K562 (cell line): ENCODE results near the gene PRSS8. TPM values are rescaled to one million over a fixed set of nuclear protein-coding genes. Genes with fewer than 3 reads are reported as not detected.

ENCODE experiments used
- ARID2 ChIP-seq: fragments of 450-650 bp; IDR thresholded peaks from 2 replicates; pipeline ENCODE4 v1.6.1; 2017; ENCODE audit warnings: antibody characterized with exemption, mild to moderate bottlenecking
- BACH1 ChIP-seq: fragments of 200-800 bp; sonication (Bioruptor generic); IDR thresholded peaks from 2 replicates; pipeline ENCODE4 v1.6.1; 2016; ENCODE audit warnings: missing genetic modification characterization, missing compliant biosample characterization
- DNMT1 ChIP-seq: fragments of 450-650 bp; IDR thresholded peaks from 2 replicates; pipeline ENCODE4 v1.6.1; 2016; ENCODE audit warnings: antibody characterized with exemption, mild to moderate bottlenecking
- JUNB ChIP-seq: fragments of 450-650 bp; formaldehyde crosslinking; conservative IDR thresholded peaks from 2 replicates; pipeline ENCODE4 v1.4.0; 2020; ENCODE audit warnings: mild to moderate bottlenecking
- MYNN ChIP-seq, 2 experiments: sonication (generic); formaldehyde crosslinking in 1 of 2; IDR thresholded peaks; 2 replicates each; pipeline versions ENCODE4 v1.5.0 to v1.6.1; 2016 to 2020; ENCODE audit warnings: antibody characterized with exemption in 1 of 2, missing genetic modification reagents in 1 of 2
- NONO ChIP-seq, 2 experiments: fragments of 200-400 bp in 1 of 2; fragments of 450-650 bp in 1 of 2; formaldehyde crosslinking in 1 of 2; IDR thresholded peaks; 2 replicates each; pipeline ENCODE4 v1.6.1; 2017; ENCODE audit warnings: low read depth in 2 of 2, mild to moderate bottlenecking in 2 of 2, moderate library complexity in 2 of 2, low read length in 1 of 2
- NR2F6 ChIP-seq: fragments of 450-650 bp; formaldehyde crosslinking; IDR thresholded peaks from 2 replicates; pipeline ENCODE4 v1.4.0; 2020; ENCODE audit warnings: mild to moderate bottlenecking
- POLR3A ChIP-seq: IDR thresholded peaks from 2 replicates; pipeline ENCODE4 v1.6.1; 2011; ENCODE audit warnings: borderline replicate concordance, mild to moderate bottlenecking, moderate library complexity; ENCODE audit not compliant: insufficient read length, insufficient read depth; ENCODE audit errors: extremely low read depth
- RNF2 ChIP-seq: sonication (generic); IDR thresholded peaks from 2 replicates; pipeline ENCODE4 v1.6.1; 2016
- U2AF1 ChIP-seq: fragments of 200-400 bp; formaldehyde crosslinking; optimal IDR thresholded peaks from 2 replicates; pipeline ENCODE3; 2017; ENCODE audit warnings: mild to moderate bottlenecking, low read depth, low read length, moderate library complexity
- YBX1 ChIP-seq: fragments of 450-650 bp; IDR thresholded peaks from 2 replicates; pipeline ENCODE4 v1.7.1; 2016; ENCODE audit warnings: mild to moderate bottlenecking
- ZNF12 ChIP-seq: sonication (generic); formaldehyde crosslinking; IDR thresholded peaks from 2 replicates; pipeline ENCODE4 v1.4.0; 2020; ENCODE audit warnings: mild to moderate bottlenecking, missing genetic modification reagents
- ZNF589 ChIP-seq: fragments of 200-800 bp; sonication (Bioruptor generic); IDR thresholded peaks from 2 replicates; pipeline ENCODE4 v1.6.1; 2016; ENCODE audit warnings: low read depth, missing genetic modification characterization, missing compliant biosample characterization
- ZNF830 ChIP-seq: fragments of 250-450 bp; sonication (Bioruptor Pico); IDR thresholded peaks from 2 replicates; pipeline ENCODE4 v1.5.0; 2021; ENCODE audit warnings: mild to moderate bottlenecking
- ZSCAN29 ChIP-seq: fragments of 450-650 bp; IDR thresholded peaks from 2 replicates; pipeline ENCODE4 v1.6.1; 2017
- polyA plus RNA-seq, 8 experiments: library from polyadenylated mRNA; depleted of rRNA in 4 of 8; stranded (reverse) in 5 of 8; unstranded in 3 of 8; fragments of >200 nt; fragmentation: Nextera tagmentation in 2 of 8; fragmentation: Illumina TruSeq in 1 of 8; extraction: Ambion mirVana in 2 of 8; extraction: Trizol in 1 of 8; gene quantifications; 2 replicates each; pipeline versions ENCODE4 v1.2.1 to v1.2.3, GENCODE V29; 2011 to 2014; ENCODE audit warnings: inconsistent platforms in 1 of 8, missing spikeins in 1 of 8
- total RNA-seq, 7 experiments: library from RNA; depleted of rRNA in 6 of 7; stranded (reverse); fragments of >200 nt in 6 of 7; fragmentation: Illumina TruSeq in 2 of 7; extraction: Trizol in 2 of 7; gene quantifications; 2 replicates each; pipeline versions ENCODE4 v1.2.1 to v1.2.3, GENCODE V29; 2011 to 2021; ENCODE audit warnings: low replicate concordance in 1 of 7
- TF ChIP-seq, protein P1 (sequence below): fragments of 450-650 bp; IDR thresholded peaks from 2 replicates; pipeline ENCODE4 v1.6.1; 2016; ENCODE audit warnings: mild to moderate bottlenecking
- TF ChIP-seq, protein P2 (sequence below), 2 experiments: fragments of 450-650 bp; IDR thresholded peaks; 2 replicates each; pipeline ENCODE4 v1.6.1; 2016
- TF ChIP-seq, protein P3 (sequence below): fragments of 250-450 bp; sonication (Bioruptor Pico); IDR thresholded peaks from 2 replicates; pipeline ENCODE4 v1.4.0; 2020; ENCODE audit warnings: mild to moderate bottlenecking, moderate library complexity
- TF ChIP-seq, protein P4 (sequence below): sonication (generic); IDR thresholded peaks from 2 replicates; pipeline ENCODE4 v1.6.1; 2016
- TF ChIP-seq, protein P5 (sequence below): sonication (generic); formaldehyde crosslinking; IDR thresholded peaks from 2 replicates; pipeline ENCODE4 v1.8.1; 2023; ENCODE audit warnings: mild to moderate bottlenecking, missing genetic modification reagents

The PRSS8 gene
- total and polyA plus RNA-seq, 9 of the 15 experiments (the other 6 are each of a cell fraction or from before 2014, with no cell fraction given): 0.25 to 3.9 (median 1.3) TPM; not detected in 1

DNA sequence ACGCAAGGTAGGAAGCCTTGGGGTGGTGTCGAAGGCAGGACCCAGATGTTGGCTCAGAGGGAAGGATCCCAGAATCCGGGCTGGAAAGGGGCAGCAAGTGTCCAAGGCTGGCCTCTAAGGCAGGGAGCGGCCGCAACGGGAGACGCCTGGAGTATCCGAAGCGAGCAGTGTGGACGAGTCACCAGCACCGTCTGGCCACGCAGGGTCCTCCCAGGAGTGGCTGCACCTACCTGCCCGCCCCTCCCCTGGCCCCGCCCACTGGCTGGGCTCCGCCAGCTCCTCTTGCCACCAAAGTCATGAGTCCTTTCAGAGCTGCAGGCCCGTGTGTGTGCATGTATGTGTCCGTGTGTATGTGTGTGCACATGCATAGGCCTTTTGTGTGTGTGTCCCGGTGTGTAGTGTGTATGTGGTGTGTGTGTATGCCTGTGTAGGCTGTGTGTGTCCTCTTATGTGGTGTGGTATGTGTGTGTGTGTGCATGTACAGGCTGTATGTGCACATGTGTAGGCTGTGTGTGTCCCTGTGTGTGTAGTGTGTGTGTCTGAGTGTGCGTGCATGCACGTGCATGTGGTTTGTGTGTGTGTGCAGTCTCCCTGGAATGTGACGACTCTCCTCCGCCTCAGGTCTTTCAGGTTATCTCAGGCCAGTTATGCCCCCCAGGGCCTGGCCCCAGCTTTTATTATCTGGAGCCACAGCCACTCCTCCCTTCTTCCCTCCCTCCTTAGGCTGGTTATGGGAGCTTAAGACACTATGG lies at the start of gene PRSS8 (continued):
- TF ChIP-seq, protein P1, sequence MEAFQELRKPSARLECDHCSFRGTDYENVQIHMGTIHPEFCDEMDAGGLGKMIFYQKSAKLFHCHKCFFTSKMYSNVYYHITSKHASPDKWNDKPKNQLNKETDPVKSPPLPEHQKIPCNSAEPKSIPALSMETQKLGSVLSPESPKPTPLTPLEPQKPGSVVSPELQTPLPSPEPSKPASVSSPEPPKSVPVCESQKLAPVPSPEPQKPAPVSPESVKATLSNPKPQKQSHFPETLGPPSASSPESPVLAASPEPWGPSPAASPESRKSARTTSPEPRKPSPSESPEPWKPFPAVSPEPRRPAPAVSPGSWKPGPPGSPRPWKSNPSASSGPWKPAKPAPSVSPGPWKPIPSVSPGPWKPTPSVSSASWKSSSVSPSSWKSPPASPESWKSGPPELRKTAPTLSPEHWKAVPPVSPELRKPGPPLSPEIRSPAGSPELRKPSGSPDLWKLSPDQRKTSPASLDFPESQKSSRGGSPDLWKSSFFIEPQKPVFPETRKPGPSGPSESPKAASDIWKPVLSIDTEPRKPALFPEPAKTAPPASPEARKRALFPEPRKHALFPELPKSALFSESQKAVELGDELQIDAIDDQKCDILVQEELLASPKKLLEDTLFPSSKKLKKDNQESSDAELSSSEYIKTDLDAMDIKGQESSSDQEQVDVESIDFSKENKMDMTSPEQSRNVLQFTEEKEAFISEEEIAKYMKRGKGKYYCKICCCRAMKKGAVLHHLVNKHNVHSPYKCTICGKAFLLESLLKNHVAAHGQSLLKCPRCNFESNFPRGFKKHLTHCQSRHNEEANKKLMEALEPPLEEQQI: no peak
- TF ChIP-seq DNMT1 (no peak), ZSCAN29 (peak; percentile 95), NONO (IDR thresholded peaks at IDR 0.05; ENCODE audit: low read depth in 2 of 2, low read length in 1 of 2) (no peak), ARID2 (no peak), NR2F6 (CRISPR knock-in tag) (no peak), RNF2 (no peak), U2AF1 (no peak), ZNF830 (CRISPR knock-in tag) (no peak), JUNB (no peak), ZNF589 (CRISPR knock-in tag) (no peak), YBX1 (no peak), POLR3A (no peak), ZNF12 (CRISPR knock-in tag) (no peak), BACH1 (tag) (no peak), MYNN (IDR thresholded peaks at IDR 0.05) (no peak), MYNN (CRISPR knock-in tag; IDR thresholded peaks at IDR 0.05) (no peak)
- TF ChIP-seq, protein P2, sequence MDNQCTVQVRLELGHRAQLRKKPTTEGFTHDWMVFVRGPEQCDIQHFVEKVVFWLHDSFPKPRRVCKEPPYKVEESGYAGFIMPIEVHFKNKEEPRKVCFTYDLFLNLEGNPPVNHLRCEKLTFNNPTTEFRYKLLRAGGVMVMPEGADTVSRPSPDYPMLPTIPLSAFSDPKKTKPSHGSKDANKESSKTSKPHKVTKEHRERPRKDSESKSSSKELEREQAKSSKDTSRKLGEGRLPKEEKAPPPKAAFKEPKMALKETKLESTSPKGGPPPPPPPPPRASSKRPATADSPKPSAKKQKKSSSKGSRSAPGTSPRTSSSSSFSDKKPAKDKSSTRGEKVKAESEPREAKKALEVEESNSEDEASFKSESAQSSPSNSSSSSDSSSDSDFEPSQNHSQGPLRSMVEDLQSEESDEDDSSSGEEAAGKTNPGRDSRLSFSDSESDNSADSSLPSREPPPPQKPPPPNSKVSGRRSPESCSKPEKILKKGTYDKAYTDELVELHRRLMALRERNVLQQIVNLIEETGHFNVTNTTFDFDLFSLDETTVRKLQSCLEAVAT (IDR thresholded peaks at IDR 0.05): peak; percentile 86 to 89; a peak in 3 of 4 replicates
- TF ChIP-seq, protein P3, sequence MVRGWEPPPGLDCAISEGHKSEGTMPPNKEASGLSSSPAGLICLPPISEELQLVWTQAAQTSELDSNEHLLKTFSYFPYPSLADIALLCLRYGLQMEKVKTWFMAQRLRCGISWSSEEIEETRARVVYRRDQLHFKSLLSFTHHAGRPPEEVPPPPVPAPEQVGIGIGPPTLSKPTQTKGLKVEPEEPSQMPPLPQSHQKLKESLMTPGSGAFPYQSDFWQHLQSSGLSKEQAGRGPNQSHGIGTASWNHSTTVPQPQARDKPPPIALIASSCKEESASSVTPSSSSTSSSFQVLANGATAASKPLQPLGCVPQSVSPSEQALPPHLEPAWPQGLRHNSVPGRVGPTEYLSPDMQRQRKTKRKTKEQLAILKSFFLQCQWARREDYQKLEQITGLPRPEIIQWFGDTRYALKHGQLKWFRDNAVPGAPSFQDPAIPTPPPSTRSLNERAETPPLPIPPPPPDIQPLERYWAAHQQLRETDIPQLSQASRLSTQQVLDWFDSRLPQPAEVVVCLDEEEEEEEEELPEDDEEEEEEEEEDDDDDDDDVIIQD (CRISPR knock-in tag): no peak
- TF ChIP-seq, protein P4, sequence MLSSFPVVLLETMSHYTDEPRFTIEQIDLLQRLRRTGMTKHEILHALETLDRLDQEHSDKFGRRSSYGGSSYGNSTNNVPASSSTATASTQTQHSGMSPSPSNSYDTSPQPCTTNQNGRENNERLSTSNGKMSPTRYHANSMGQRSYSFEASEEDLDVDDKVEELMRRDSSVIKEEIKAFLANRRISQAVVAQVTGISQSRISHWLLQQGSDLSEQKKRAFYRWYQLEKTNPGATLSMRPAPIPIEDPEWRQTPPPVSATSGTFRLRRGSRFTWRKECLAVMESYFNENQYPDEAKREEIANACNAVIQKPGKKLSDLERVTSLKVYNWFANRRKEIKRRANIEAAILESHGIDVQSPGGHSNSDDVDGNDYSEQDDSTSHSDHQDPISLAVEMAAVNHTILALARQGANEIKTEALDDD: no peak
- TF ChIP-seq, protein P5, sequence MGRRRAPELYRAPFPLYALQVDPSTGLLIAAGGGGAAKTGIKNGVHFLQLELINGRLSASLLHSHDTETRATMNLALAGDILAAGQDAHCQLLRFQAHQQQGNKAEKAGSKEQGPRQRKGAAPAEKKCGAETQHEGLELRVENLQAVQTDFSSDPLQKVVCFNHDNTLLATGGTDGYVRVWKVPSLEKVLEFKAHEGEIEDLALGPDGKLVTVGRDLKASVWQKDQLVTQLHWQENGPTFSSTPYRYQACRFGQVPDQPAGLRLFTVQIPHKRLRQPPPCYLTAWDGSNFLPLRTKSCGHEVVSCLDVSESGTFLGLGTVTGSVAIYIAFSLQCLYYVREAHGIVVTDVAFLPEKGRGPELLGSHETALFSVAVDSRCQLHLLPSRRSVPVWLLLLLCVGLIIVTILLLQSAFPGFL (CRISPR knock-in tag): no peak
